ENCODE measurements around the gene PHACTR1. TPM values are rescaled to one million over a fixed set of nuclear protein-coding genes. Genes with fewer than 3 reads are reported as not detected.

The PHACTR1 gene
- total RNA-seq, 1 experiment from 2014 or later, result 0.05 TPM

DNA sequence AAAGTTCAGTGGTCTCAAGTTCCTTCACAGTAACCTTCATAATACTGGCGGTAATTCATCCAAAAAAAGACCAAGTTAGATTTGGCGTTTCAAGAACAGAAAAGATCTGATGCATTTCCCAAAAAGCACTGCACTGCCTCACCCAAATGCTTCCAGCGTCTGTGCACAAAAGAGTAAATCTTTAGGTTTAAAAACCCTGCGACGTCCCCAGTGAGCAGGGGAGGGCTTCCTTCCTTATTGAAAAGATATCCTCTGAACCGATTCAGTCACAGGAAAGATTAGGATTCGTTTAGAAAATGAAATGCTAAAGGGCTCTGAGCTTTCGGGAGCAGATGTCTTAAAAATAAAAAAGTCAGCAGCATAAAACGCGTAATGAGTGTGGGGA is 611.1 kb downstream of the PHACTR1 start:
- H3K9me3 ChIP-seq (ENCODE audit: control insufficient read depth, insufficient read depth, low read depth, low read length), result no peaks in the 10 kb centered on the region
- in situ Hi-C loops (cut with HindIII; ENCODE audit: low pct_unique_long_range_greater_than_20kb, low sequenced_read_pairs) (no loop called here), intact Hi-C loops (cut with micrococcal nuclease; ENCODE audit: unreplicated experiment) (no loop called here)
- H3K27ac ChIP-seq (ENCODE audit: low read length), result peak overlapping the region; percentile 95
- CTCF ChIA-PET, result no interaction called here
- peaks cover 3% of the 10 kb centered on the region; the same call in 1 of the 2 replicates for H3K36me3 ChIP-seq (ENCODE audit: control insufficient read depth, insufficient read depth, low read length)
- TF ChIP-seq SIN3A (IDR thresholded peaks at IDR 0.05; ENCODE audit: borderline replicate concordance, insufficient read depth, low read depth, low read length) (no peak), TCF7L2 (IDR thresholded peaks at IDR 0.05; ENCODE audit: low read depth, low read length) (no peak), POLR2AphosphoS5 (IDR thresholded peaks at IDR 0.05; ENCODE audit: low read depth, low read length) (no peak)
- TF ChIP-seq, protein P1, sequence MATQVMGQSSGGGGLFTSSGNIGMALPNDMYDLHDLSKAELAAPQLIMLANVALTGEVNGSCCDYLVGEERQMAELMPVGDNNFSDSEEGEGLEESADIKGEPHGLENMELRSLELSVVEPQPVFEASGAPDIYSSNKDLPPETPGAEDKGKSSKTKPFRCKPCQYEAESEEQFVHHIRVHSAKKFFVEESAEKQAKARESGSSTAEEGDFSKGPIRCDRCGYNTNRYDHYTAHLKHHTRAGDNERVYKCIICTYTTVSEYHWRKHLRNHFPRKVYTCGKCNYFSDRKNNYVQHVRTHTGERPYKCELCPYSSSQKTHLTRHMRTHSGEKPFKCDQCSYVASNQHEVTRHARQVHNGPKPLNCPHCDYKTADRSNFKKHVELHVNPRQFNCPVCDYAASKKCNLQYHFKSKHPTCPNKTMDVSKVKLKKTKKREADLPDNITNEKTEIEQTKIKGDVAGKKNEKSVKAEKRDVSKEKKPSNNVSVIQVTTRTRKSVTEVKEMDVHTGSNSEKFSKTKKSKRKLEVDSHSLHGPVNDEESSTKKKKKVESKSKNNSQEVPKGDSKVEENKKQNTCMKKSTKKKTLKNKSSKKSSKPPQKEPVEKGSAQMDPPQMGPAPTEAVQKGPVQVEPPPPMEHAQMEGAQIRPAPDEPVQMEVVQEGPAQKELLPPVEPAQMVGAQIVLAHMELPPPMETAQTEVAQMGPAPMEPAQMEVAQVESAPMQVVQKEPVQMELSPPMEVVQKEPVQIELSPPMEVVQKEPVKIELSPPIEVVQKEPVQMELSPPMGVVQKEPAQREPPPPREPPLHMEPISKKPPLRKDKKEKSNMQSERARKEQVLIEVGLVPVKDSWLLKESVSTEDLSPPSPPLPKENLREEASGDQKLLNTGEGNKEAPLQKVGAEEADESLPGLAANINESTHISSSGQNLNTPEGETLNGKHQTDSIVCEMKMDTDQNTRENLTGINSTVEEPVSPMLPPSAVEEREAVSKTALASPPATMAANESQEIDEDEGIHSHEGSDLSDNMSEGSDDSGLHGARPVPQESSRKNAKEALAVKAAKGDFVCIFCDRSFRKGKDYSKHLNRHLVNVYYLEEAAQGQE (IDR thresholded peaks at IDR 0.05; ENCODE audit: insufficient read depth in 1 of 2, low read depth in 2 of 2, low read length in 1 of 2), result no peak
- TF ChIP-seq, protein P2, sequence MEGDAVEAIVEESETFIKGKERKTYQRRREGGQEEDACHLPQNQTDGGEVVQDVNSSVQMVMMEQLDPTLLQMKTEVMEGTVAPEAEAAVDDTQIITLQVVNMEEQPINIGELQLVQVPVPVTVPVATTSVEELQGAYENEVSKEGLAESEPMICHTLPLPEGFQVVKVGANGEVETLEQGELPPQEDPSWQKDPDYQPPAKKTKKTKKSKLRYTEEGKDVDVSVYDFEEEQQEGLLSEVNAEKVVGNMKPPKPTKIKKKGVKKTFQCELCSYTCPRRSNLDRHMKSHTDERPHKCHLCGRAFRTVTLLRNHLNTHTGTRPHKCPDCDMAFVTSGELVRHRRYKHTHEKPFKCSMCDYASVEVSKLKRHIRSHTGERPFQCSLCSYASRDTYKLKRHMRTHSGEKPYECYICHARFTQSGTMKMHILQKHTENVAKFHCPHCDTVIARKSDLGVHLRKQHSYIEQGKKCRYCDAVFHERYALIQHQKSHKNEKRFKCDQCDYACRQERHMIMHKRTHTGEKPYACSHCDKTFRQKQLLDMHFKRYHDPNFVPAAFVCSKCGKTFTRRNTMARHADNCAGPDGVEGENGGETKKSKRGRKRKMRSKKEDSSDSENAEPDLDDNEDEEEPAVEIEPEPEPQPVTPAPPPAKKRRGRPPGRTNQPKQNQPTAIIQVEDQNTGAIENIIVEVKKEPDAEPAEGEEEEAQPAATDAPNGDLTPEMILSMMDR (IDR thresholded peaks at IDR 0.05), result no peak
- 0 out of 2 replicates have a peak, but pooled peaks cover 3% of the 10 kb centered on the region for H3K27me3 ChIP-seq (ENCODE audit: control insufficient read depth, insufficient read depth, low read length)
- no TSS peak for BruUV-seq (replicated peaks)
- H3K4me3 ChIP-seq (ENCODE audit: low read depth in 2 of 2, low read length in 2 of 2), result peak overlapping the region; percentile 72 to 79
- DNase-seq (ENCODE audit: low read depth, low spot score), result no peak
- no peak; the same call in 1 of the 2 replicates for ATAC-seq
- POLR2A ChIA-PET, result no interaction called here
- peaks cover 11% of the 10 kb centered on the region; the same call in 1 of the 2 replicates for H3K4me1 ChIP-seq (ENCODE audit: control insufficient read depth, insufficient read depth, low read length)

DNA sequence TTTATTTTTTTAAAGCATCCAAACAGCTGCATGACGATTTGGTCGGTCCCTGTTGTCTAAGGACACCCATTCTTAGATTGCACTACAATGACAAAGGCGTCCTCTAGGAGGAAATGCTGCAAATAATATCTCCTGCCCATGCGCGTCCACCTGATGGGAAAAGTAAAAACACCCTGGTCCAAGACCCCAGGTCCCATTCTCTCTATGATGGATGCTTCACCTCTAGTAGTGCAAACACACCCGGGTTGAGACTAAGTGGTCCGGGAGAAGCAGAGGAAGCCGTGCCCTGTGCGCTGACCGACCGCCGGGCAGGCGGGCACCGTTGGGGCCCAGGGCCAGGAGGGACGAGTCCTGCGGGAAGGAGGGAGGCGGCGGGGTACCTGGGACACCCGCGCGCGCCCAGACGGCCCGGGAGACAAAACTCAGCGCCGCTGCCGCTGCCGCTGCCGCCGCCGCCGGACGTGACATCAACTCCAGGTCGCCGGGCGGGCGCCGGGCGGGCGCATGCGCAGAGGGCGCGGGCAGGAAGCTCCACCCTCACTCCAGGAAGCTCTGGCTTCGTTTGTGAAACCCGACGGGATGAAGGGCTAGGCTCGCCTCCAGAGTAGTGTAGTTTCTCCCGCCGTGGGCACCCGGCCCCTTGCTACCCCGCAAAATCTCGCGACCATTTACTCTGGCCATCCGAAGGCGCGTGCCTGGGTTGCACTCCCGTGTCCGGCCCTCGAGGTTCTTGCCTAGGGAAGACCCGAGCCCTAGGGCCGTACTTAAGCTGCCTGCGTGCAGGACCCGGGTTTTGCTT is 611.7 kb downstream of the PHACTR1 start, which contains the start of gene TBC1D7:
Gene TBC1D7 (minus strand): TSS at position 462 of the 799 bp plus-strand sequence. CDS start 1,639 bp downstream, outside the sequence.
- TF ChIP-seq SIN3A (IDR thresholded peaks at IDR 0.05; ENCODE audit: borderline replicate concordance, insufficient read depth, low read depth, low read length) (no peak), TCF7L2 (IDR thresholded peaks at IDR 0.05; ENCODE audit: low read depth, low read length) (no peak), POLR2AphosphoS5 (IDR thresholded peaks at IDR 0.05; ENCODE audit: low read depth, low read length) (peak; percentile 82)
- TF ChIP-seq, protein P1 (IDR thresholded peaks at IDR 0.05; ENCODE audit: insufficient read depth in 1 of 2, low read depth in 2 of 2, low read length in 1 of 2), result peak in 1 of 2 experiments; percentile 39; a peak in 1 of 4 replicates
- Histone ChIP-seq H3K9me3 (ENCODE audit: control insufficient read depth, insufficient read depth, low read depth, low read length) (no peaks in the 10 kb centered on the region), H3K27ac (ENCODE audit: low read length) (peak within 1 kb of the TSS; percentile 95), H3K36me3 (ENCODE audit: control insufficient read depth, insufficient read depth, low read length) (peaks cover 3% of the 10 kb centered on the region; the same call in 1 of the 2 replicates), H3K4me1 (ENCODE audit: control insufficient read depth, insufficient read depth, low read length) (peaks cover 11% of the 10 kb centered on the region; the same call in 1 of the 2 replicates), H3K27me3 (ENCODE audit: control insufficient read depth, insufficient read depth, low read length) (0 out of 2 replicates have a peak, but pooled peaks cover 3% of the 10 kb centered on the region), H3K4me3 (ENCODE audit: low read depth in 2 of 2, low read length in 2 of 2) (peak within 1 kb of the TSS; percentile 72 to 79)
- in situ Hi-C loops (cut with HindIII; ENCODE audit: low pct_unique_long_range_greater_than_20kb, low sequenced_read_pairs), result no loop called here
- intact Hi-C loops (cut with micrococcal nuclease; ENCODE audit: unreplicated experiment), result no loop called here
- POLR2A ChIA-PET, result no interaction called here
- DNase-seq (ENCODE audit: low read depth, low spot score), result peak; percentile 46
- no TSS peak for BruUV-seq (replicated peaks)
- peak; percentile 96 for ATAC-seq
- CTCF ChIA-PET, result no interaction called here
